Measurements from ENCODE around the gene ZNF598.
"Not testable (repeated sequence)": the region's sequence is repeated elsewhere in the genome, so short reads cannot be mapped to it uniquely, and the experiment has no call there.

Gene ZNF598

DNA sequence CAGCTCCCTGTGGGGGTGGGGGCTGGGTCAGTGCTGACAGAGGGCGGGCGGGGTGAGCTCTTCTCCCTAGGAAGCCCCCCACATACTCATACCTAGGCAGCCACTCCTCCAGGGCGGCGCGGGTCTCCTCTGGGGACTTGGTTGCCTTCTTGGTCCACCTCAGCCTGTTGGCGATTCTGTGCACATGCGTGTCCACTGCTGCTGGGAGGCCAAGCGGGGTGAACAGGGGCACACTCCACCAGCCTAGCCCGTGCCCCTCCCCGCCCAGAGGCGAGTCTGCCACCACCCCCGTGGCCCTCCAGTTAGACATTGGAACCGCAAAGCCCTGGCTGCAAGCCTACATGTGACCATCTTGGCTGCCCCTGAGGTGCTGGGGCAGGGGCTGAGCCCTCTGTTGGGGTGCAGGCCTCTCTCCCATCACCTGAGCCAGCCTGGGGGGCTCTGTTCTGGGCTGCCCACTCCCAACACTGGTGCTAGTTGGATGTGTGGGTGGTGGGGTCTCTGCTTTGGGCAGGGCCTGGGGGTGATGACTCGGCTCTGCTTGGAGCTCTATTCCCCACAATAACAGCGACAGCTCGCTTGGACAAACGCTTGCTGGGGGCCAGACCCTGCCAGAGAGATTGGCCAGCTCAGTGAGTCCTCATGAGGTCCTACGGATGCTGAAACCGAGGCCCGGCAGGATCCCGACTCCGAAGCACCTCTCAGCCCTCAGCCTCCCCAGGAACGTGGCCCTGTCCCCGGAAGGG is 30.6 kb upstream of the ZNF598 start:
- no peak for FAIRE-seq

DNA sequence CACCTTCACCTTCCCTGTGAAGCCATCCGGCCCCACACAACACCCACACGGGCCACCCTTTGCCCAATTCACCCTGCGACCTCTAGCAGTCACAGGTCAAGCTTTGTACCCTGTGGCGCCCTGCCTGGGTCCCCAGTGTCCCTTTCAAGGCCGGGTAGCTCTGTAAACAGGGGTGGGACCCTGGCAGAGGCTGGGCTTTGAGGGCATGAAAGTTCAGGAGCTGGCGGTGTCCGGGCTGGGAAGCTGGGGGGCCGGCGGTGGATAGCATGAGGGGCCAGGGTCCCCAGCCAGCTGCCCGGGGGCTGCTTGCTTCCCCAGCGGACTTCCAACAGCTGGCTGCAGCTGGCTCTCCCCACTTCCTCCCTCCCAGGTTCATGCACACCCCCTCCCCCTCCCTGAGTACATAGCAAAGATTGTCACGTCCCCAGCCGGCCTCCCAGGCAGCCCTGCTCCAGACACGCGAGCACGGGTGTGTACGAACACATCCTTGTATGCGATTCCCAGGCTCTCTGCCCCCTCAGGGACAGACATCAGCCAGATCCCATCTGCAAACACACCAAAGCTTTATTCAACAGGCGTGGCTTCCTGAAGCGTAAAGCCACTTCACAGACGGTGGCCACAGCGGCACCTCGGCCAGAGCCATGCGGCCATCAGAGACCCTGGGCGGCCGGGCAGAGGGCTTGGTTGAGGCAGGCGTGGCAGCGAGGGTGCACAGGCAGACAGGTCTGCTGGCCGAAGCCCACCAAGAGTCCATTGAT is 29.8 kb upstream of the ZNF598 start:
- FAIRE-seq, result no peak

DNA sequence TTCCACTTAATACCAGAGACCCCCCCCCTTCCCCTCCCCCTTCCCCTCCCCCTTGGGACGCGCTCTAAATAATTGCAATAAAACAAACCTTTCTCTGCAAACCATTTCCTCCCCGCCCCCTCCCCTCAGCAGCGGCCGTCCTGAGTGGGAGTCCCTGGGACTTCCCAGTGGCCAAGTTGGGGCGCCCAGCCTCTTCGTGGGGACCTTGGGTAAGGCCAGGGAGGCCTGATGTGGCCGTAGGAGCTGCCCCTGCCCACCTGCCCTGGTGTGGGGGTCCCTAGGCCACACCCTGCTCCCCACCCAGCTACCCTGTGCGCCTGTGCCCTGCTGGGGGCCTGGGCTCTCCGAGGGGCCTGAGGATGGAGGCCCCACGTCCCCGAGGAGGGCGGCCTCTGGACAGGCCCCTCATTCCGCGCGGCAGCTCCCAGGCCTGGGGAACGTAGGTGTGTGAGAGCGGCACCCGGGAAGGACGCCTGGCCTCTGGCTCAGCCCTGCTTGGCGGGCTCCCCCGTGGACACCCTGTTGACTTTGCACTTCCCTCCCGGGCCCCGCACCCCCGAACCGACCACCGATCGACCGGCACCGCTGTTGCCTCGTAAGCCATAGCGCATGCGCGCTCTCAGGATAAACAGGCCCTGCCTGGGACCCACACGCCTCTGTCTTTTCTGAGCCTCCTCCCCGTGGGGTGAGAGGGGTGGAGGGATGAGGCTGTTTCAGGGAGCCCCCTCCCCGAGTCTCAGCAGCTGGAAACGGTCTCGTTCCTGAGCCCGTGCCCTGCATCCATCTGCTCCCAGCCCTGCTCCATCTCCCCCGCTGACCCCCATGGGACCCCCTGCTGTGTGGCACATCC is 29.0 kb upstream of the ZNF598 start:
- no peak for FAIRE-seq

DNA sequence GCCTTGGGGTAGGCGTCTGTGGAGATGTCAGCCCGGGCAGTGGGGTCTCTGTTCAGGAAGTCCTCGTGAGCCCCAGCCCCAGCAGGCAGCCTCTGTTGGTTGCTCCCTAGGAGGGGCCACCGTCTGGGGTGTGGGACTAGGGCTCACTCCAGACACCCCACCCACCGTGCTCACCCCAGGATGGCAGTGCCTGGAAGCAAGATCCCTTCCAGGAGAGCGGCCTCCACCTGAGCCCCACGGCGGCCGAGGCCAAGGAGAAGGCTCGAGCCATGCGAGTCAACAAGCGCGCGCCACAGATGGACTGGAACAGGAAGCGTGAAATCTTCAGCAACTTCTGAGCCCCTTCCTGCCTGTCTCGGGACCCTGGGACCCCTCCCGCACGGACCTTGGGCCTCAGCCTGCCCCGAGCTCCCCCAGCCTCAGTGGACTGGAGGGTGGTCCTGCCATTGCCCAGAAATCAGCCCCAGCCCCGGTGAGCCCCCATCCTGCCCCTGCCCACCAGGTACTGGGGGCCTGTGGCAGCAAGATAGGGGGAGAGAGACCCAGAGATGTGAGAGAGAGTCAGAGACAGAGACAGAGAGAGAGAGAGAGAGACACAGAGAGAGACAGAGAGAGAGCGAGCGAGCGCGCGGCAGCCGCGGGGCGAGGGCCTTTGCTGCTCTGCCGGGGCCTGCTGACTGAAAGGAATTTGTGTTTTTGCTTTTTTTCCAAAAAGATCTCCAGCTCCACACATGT is 28.2 kb upstream of the ZNF598 start:
- no peak for FAIRE-seq

DNA sequence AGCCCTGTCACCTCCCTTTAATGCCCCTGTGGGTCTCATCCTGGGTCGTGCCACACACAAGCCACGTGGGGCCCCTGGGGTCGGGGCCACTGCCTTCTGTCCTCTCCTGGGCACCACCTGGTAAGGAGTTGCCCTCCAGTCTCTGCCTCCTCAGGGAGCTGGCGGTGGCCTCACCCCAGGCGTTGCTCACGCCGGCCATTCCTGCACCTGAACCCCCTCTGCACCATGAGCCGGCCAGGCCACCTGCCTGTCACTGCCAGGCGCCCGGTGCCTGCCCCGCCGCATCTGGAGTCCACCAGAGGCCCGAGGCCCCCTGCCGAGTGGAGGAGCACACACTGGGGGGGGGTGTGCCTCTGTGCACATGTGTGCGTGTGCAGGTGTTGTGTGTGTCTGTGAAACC is 27.5 kb upstream of the ZNF598 start:
- no peak for FAIRE-seq

DNA sequence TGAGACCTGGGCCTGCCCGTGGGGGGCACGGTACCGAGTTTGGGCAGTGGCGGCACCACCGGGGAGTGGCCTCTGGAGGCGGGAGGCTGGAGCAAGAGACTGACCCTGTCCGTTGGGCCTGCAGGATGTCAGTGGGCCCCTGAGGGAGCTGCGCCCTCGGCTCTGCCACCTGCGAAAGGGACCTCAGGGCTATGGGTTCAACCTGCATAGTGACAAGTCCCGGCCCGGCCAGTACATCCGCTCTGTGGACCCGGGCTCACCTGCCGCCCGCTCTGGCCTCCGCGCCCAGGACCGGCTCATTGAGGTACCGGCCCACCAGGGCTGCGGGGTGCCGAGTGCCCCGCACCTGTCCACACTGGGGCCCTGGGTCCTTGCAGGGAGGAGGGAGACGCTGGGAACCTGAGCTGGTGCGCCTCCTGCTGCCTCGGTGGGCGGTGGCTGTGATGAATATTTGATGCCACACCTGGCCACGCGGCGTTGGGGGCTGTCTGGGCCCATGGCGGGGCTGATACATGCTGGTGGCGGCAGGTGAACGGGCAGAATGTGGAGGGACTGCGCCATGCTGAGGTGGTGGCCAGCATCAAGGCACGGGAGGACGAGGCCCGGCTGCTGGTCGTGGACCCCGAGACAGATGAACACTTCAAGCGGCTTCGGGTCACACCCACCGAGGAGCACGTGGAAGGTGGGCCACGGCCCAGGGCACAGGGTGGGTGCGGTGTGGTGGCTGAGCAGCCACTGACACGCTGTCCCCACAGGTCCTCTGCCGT is 26.8 kb upstream of the ZNF598 start:
- FAIRE-seq, result no peak

DNA sequence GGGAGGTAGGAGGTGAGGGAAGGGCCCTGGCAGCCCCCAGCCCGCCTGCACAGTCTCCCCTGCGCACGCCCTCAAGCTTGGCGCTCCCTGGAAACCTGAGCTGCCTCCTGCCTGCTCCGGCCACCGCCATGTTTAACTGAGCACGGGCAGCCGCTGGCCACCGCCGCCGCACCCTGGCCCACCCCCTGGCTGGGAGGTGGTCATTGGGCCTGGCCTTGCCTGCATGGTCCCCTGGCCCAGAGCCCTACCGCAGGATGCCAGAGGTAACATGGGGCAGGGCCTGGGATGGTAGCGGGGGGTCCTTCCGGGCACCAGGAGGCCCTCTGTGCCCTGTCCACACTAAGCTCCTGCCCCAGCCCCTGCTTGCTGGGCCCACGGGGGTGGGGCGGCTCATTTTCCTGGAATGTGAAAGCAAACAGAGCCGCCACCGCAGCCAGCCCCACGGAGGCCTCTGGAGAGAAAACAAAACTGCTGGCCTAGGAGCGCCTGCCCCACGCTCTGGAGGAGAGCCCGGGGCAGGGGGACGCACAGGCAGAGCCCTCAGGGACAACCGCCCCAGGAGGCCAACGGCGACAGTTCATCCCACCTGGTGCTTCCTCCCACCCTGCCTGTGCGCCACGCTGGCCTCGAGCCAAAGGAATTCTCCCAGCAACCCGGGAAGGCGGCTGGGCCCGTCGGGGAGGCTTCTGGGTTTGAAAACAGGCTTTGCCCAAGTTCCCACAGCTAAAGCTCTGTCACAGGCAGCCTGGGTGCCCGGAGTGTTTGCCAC is 26.0 kb upstream of the ZNF598 start:
- FAIRE-seq, result no peak

DNA sequence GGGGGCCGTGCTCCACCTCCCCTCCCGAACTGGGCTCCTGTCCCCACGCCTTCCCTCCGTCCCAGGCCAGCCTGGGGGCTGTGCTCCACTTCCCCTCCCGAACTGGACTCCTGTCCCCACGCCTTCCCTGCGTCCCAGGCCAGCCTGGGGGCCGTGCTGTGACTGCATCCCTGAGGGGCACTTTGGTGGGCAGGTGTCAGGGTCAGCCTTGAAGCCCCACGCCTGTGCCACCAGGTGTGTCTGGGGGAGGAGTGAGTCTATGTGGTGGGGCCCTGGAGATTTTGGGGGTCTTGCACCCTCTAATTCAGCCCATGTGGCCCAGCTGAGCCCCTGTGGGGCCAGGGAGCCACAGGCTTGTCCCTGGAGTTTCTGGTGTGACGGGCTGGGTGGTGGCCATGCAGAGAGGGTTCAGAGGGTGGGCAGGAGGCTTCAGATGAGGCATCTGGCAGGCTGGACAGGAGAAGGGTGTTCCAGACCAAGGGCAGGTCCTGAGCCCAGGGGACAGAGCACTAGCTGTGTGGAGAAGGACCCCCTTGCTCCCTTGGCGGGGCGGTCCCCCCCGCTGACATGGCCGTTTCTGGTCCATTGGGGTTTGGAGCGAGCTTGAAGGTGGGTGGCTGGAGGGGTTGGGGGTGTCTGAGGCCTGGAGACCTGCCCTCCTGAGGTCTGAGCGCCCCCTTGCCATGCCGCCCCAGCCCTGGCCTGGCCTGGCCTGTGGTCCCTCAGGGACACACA is 25.2 kb upstream of the ZNF598 start:
- FAIRE-seq, result no peak

DNA sequence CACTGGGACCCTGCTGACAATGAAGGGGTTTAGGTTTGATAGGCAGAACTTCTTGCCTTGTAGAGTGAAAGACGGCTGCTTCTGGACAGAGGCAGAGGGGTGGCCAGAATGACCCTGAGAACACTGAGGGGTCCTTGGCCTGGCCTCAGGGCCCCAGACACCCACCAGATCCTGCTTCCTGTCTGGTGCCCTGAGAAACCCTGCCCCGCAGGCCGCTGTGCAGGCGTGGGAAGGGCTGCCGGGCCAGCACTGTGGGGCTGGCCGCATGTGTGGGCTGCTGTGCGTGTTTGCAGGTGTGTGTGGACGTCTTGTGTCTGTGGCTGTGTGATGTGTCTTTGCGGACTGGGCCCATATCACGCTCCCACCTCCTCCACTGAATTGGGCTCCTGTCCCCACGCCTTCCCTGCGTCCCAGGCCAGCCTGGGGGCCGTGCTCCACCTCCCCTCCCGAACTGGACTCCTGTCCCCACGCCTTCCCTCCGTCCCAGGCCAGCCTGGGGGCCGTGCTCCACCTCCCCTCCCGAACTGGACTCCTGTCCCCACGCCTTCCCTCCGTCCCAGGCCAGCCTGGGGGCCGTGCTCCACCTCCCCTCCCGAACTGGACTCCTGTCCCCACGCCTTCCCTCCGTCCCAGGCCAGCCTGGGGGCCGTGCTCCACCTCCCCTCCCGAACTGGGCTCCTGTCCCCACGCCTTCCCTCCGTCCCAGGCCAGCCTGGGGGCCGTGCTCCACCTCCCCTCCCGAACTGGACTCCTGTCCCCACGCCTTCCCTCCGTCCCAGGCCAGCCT is 24.5 kb upstream of the ZNF598 start:
- not testable (repeated sequence) for FAIRE-seq

DNA sequence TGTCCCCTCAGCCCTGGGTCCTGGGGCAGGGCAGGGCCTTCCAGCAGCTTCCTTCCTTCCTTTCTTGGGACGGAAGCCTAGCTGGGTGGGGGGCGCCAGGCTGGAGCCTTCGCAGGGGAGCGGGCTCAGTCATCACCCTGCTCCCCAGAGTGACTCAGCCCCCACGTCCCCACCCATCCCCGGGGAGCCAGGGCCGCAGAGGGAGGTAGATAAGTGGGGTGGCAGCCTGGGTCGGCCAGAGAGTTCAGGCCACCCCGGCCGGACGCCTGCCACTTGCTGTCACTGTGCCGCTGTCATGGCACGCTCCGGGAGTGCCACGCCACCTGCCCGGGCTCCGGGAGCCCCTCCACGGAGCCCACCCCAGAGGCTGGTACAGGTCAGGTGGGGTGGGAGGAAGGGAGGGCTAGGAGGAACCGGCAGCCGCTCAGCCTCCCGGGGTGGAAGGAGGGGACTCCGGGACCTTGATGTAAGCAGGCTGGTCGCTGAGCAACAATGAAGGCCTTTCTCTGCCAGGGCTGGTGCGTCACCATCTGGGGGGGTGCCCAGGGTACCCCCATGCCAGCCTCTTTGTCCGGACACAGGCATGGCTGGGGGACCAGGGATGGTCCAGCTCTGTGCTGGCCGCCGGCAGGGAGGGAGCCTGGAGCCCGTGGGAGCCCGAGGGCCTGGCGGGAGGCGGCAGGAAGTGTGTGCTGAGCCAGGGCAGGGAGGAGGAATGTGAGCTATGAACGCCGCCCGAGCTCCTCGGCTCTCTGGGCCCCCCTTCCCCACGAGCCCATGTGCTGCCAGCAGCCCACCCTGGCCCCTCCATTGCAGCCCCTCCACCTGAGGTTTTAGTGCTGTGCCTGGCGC is 23.7 kb upstream of the ZNF598 start:
- FAIRE-seq, result no peak

DNA sequence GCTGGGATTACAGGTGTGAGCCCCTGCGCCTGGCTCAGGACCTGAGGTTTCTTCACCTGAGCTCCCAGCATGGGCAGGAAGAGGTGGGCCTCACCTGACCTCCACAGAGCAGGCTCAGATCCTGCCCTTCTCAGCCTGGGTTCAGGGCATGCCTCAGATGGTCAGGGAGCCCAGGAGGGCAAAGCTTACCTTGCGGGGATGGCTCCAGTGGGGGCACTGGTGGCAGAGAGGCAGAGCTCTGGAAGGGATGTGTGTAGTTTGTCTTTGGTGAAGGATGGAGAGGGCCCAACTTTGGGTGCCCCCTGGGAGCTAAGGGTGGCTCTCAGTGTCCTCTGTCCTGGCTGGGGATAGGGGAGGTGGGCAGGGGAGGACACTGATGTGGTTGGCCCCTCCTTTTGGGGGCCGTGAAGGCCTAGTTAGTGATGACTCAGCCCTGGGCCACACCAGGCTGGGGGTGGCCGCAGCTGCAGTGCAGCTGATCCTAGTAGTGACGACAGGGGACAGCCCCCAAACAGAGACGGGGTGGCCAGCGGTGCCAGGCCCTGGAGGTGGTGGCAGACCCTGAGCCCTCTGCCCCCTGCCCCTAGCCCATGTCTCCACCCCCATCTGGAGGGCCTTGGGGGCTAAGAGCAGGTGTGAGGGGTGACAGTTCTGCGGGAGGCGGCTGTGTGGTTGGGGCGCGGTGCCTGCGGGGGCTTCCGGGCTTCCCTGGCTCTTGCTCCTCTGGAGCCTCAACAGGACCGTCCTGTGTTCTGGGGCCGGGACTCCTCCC is 22.9 kb upstream of the ZNF598 start:
- no peak for FAIRE-seq

DNA sequence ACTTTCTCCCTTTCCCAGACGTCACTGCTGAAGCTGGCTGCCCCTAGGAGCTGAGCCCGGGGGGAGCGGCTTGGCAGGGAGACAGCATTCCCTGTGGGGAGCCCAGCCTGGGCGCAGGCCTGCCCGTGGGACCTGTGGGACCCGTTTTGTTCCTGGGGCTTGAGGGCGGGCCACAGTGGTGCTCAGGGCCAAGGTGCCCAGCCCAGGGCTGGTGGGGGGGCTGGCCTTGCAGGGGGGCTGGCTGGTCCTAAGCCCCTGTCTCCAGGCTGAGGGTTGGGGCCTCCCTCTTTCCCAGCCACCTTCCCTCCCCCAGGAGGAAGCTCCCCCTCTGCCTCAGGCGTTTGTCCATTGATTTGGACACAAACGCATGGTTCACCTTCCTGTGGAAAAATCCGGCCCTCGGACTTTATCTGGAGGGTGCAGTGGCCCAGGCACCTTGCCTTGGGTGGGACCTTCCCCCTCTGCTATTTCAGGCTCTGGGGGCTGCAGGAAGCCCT is 21.5 kb upstream of the ZNF598 start:
- FAIRE-seq, result no peak

DNA sequence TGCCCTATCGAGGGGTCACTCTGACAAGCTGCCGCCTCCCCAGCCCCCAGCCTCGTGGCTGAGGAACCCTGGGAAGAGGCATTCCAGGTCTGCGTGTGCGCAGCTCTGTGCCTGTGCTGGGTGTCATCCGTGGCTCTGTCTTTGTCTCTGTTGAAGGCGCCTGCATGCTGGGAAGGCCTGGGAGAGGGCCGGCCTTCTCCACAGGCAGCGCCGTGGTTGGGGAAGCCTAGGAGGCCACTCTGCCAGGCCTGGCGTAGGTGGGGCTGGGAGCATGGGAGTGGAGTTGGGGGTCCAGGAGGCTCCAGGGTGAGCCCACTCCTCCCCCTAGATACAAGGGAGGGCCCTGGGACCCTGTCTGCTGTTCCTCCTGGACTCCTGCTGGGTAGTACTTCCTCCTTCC is 20.4 kb upstream of the ZNF598 start:
- FAIRE-seq, result no peak

DNA sequence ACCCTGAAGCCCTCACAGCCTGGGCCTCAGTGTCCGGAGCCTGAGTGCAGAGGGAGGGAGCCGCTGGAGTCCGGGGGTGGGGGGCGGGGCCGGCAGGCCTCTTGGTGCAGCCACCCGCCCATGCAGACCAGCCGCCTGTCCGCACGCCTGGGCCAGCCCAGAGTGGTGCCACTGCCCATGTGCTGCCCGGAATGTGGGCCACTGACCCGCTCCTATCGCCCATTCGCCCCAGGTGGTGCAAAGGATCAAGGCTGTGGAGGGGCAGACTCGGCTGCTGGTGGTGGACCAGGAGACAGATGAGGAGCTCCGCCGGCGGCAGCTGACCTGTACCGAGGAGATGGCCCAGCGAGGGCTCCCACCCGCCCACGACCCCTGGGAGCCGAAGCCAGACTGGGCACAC is 19.7 kb upstream of the ZNF598 start:
- FAIRE-seq, result no peak

DNA sequence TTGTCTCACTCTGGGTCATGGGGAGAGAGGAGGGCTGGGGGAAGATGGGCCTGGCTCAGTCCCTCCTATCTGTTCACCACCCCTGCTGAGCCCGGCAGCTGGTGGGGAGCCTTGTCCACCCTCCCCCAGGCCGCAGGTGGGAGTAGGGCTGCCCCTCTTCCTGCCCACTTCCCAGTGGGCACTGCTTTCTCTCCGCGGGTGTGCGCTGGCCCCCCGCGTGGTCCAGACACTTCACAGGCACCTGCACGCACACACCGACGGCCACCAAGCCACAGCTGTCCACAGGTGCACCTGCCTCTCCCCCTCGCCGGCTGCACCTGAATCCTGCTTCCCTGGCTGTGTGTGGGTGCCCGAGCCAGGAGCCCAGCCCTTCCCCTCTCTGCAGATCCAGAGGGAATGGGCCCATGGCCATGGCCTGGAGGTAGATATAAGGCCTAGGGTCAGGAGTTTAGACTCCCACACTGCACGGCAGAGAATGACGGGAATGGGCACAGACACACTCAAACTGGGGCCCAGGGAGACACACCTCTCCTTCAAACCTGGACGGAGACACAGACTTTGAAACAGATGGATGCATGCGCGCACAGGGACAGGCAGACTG is 19.1 kb upstream of the ZNF598 start:
- FAIRE-seq, result no peak

DNA sequence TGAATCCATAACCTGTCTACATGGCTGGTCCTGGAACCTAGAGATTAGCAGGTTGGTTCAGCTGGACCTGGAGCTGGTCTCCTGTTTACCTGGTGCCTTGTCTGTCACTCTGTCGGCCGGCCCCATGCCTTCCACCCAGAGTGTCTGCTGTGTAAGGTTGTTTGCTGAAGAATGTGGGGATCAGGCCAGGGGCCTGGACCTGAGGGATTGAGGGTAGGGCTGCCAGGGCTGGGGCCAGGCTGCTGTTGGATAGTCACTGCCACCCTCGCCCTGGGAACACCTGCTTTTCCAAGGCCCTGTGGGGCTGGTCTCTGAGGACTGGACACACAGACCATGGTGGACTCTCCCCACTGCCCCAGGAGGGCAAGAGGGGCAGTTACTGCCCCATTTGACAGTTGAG is 18.5 kb upstream of the ZNF598 start:
- FAIRE-seq, result no peak

Data from A204.1 (cell line).